ENCODE data around the gene PLD4.
"Not testable (repeated sequence)": the region's sequence is repeated elsewhere in the genome, so short reads cannot be mapped to it uniquely, and the experiment has no call there.

Gene PLD4

DNA sequence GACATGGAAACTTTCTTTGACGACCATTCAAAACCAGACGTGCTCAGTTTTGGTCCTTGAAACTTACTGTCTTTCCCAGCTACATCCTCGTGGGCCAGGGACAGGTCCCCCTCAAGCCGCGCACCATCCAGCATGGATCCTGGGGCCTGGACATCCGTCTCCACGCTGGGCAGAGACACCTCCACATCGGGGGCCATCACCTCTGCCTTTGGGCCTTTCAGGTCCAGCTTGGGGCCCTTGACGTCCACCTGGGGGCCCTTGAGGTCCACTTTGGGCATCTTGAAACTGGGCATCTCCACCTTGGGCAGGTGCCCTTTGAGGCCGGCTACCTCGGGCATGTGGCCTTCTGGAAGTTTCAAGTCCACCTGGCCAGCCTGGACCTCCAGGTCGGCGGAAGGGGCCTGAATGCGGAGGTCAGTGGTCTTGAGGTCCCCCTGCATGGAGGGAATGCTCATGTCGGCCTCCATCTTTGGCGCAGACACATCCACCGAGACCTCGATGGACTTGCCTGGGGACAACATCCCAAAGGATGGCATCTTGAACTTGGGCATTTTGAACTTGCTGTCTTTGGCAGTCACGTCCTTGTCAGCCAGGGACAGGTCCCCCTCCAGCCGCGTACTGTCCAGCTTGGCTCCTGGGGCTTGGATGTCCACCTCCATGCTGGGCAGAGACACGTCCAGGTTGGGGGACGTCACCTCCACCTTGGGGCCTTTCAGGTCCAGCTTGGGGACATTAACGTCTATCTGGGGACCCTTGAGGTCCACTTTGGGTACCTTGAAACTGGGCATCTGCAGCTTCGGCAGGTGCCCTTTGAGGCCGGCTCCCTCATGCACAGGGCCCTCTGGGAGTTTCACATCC is 17.1 kb downstream of the PLD4 start:
- peaks cover 36% of the 10 kb centered on the region for H3K27me3 ChIP-seq (ENCODE audit: insufficient read depth, low read length)
- no peaks in the 10 kb centered on the region for H3K36me3 ChIP-seq (ENCODE audit: insufficient read depth, low read depth, low read length)

DNA sequence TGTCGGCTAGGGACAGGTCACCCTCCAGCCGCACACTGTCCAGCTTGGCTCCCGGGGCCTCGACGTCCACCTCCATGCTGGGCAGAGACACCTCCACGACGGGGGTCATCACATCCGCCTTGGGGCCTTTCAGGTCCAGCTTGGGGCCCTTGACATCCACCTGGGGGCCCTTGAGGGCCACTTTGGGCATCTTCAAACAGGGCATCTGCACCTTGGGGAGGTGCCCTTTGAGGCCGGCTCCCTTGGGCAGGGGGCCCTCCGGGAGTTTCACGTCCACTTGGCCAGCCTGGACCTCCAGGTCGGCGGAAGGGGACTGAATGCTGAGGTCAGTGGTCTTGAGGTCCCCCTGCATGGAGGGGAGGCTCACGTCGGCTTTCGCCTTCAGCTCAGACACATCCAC is 17.9 kb downstream of the PLD4 start:
- H3K36me3 ChIP-seq (ENCODE audit: insufficient read depth, low read depth, low read length) = no peaks in the 10 kb centered on the region
- H3K4me1 ChIP-seq (ENCODE audit: insufficient read depth, low read length) = no peaks in the 10 kb centered on the region
- H3K27ac ChIP-seq (ENCODE audit: low read length) = no peak overlapping the region
- H3K27me3 ChIP-seq (ENCODE audit: insufficient read depth, low read length) = peaks cover 28% of the 10 kb centered on the region
- no peak overlapping the region for H3K4me3 ChIP-seq (ENCODE audit: low read length)
- H3K9me3 ChIP-seq (ENCODE audit: insufficient read depth, low read depth, low read length) = no peaks in the 10 kb centered on the region
- no peak overlapping the region for H3K9ac ChIP-seq (ENCODE audit: low read depth, low read length)

More for the DNA sequence above, 17.1 kb downstream of the PLD4 start:
- H3K9me3 ChIP-seq (ENCODE audit: insufficient read depth, low read depth, low read length) = no peaks in the 10 kb centered on the region
- no peak overlapping the region for H3K9ac ChIP-seq (ENCODE audit: low read depth, low read length)
- no peaks in the 10 kb centered on the region for H3K4me1 ChIP-seq (ENCODE audit: insufficient read depth, low read length)
- no peak overlapping the region for H3K4me3 ChIP-seq (ENCODE audit: low read length)
- no peak overlapping the region for H3K27ac ChIP-seq (ENCODE audit: low read length)

DNA sequence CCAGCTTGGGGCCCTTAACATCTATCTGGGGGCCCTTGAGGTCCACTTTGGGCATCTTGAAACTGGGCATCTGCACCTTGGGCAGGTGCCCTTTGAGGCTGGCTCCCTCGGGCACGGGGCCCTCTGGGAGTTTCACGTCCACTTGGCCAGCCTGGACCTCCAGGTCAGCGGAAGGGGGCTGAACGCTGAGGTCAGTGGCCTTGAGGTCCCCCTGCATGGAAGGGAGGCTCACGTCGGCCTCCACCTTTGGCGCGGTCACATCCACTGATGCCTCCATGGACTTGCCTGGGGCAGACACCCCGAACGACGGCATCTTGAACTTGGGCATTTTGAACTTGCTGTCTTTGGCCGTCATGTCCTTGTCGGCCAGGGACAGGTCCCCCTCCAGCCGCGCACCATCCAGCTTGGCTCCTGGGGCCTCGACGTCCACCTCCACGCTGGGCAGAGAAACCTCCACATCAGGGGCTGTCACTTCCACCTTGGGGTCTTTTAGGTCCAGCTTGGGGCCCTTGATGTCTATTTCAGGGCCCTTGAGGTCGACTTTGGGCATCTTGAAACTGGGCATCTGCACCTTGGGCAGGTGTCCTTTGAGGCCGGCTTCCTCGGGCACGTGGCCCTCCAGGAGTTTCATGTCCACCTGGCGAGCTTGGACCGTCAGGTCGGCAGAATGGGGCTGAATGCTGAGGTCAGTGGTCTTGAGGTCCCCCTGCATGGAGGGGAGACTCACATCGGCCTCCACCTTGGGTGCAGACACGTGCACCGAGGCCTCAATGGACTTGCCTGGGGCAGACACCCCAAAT is 18.7 kb downstream of the PLD4 start:
- not testable (repeated sequence) for H3K9me3 ChIP-seq (ENCODE audit: insufficient read depth, low read depth, low read length); H3K4me1 ChIP-seq (ENCODE audit: insufficient read depth, low read length); H3K36me3 ChIP-seq (ENCODE audit: insufficient read depth, low read depth, low read length); H3K27ac ChIP-seq (ENCODE audit: low read length); H3K9ac ChIP-seq (ENCODE audit: low read depth, low read length); H3K4me3 ChIP-seq (ENCODE audit: low read length)
- H3K27me3 ChIP-seq (ENCODE audit: insufficient read depth, low read length) = peaks cover 19% of the 10 kb centered on the region

DNA sequence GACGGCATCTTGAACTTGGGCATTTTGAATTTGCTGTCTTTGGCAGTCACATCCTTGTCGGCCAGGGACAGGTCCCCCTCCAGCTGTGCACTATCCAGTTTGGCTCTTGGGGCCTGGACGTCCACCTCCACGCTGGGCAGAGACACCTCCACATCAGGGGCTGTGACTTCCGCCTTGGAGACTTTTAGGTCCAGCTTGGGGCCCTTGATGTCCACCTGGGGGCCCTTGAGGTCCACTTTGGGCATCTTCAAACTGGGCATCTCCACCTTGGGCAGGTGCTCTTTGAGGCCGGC is 19.3 kb downstream of the PLD4 start:
- not testable (repeated sequence) for H3K9me3 ChIP-seq (ENCODE audit: insufficient read depth, low read depth, low read length); H3K4me1 ChIP-seq (ENCODE audit: insufficient read depth, low read length); H3K9ac ChIP-seq (ENCODE audit: low read depth, low read length); H3K27ac ChIP-seq (ENCODE audit: low read length); H3K36me3 ChIP-seq (ENCODE audit: insufficient read depth, low read depth, low read length); H3K4me3 ChIP-seq (ENCODE audit: low read length)
- peaks cover 14% of the 10 kb centered on the region for H3K27me3 ChIP-seq (ENCODE audit: insufficient read depth, low read length)

DNA sequence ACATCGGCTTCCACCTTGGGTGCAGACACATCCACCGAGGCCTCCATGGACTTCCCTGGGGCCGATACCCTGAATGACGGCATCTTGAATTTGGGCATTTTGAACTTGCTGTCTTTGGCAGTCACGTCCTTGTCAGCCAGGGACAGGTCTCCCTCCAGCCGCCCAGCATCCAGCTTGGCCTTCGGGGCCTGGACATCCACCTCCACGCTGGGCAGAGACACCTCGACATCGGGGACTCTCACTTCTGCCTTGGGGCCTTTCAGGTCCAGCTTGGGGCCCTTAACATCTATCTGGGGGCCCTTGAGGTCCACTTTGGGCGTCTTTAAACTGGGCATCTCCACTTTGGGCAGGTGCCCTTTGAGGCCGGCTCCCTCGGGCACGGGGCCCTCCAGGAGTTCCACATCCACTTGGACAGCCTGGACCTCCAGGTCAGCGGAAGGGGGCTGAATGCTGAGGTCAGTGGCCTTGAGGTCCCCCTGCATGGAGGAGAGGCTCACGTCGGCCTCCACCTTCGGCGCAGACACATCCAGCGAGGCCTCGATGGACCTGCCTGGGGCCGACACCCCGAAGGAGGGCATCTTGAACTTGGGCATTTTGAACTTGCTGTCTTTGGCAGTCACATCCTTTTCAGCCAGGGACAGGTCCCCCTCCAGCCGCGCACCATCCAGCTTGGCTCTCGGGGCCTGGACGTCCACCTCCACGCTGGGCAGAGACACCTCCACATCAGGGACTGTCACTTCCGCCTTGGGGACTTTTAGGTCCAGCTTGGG is 19.9 kb downstream of the PLD4 start:
- not testable (repeated sequence) for H3K4me3 ChIP-seq (ENCODE audit: low read length); H3K9me3 ChIP-seq (ENCODE audit: insufficient read depth, low read depth, low read length); H3K27ac ChIP-seq (ENCODE audit: low read length); H3K4me1 ChIP-seq (ENCODE audit: insufficient read depth, low read length); H3K9ac ChIP-seq (ENCODE audit: low read depth, low read length); H3K27me3 ChIP-seq (ENCODE audit: insufficient read depth, low read length); H3K36me3 ChIP-seq (ENCODE audit: insufficient read depth, low read depth, low read length)

DNA sequence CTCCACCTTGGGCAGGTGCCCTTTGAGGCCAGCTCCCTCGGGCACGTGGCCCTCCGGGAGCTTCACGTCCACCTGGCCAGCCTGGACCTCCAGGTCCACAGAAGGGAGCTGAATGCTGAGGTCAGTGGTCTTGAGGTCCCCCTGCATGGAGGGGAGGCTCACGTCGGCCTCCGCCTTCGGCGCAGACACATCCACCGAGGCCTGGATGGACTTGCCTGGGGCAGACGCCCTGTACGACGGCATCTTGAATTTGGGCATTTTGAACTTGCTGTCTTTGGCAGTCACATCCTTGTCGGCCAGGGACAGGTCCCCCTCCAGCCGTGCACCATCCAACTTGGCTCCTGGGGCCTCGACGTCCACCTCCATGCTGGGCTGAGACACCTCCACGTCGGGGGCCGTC is 20.6 kb downstream of the PLD4 start:
- not testable (repeated sequence) for H3K4me3 ChIP-seq (ENCODE audit: low read length); H3K36me3 ChIP-seq (ENCODE audit: insufficient read depth, low read depth, low read length); H3K9me3 ChIP-seq (ENCODE audit: insufficient read depth, low read depth, low read length); H3K27ac ChIP-seq (ENCODE audit: low read length); H3K9ac ChIP-seq (ENCODE audit: low read depth, low read length); H3K27me3 ChIP-seq (ENCODE audit: insufficient read depth, low read length); H3K4me1 ChIP-seq (ENCODE audit: insufficient read depth, low read length)

DNA sequence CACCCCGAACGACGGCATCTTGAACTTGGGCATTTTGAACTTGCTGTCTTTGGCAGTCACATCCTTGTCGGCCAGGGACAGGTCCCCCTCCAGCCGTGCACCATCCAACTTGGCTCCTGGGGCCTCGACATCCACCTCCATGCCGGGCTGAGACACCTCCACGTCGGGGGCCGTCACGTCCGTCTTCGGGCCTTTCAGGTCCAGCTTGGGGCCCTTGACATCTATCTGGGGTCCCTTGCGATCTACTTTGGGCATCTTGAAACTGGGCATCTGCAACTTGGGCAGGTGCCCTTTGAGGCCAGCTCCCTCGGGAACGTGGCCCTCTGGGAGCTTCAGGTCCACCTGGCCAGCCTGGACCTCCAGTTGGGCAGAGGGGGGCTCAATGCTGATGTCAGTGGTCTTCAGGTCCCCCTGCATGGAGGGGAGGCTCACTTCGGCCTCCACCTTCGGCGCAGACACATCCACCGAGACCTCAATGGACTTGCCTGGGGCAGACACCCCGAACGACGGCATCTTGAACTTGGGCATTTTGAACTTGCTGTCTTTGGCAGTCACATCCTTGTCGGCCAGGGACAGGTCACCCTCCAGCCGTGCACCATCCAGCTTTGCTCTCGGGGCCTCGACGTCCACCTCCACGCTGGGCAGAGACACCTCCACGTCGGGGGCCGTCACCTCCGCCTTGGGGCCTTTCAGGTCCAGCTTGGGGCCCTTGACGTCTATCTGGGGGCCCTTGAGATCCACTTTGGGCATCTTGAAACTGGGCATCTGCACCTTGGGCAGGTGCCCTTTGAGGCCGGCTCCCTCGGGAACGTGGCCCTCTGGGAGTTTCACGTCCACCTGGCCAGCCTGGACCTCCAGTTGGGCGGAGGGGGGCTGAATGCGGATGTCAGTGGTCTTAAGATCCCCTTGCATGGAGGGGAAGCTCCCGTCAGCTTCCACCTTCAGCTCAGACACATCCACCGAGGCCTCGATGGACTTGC is 21.6 kb downstream of the PLD4 start:
- H3K27me3 ChIP-seq (ENCODE audit: insufficient read depth, low read length); H3K36me3 ChIP-seq (ENCODE audit: insufficient read depth, low read depth, low read length); H3K4me3 ChIP-seq (ENCODE audit: low read length); H3K9me3 ChIP-seq (ENCODE audit: insufficient read depth, low read depth, low read length); H3K27ac ChIP-seq (ENCODE audit: low read length); H3K4me1 ChIP-seq (ENCODE audit: insufficient read depth, low read length); H3K9ac ChIP-seq (ENCODE audit: low read depth, low read length): not testable (repeated sequence)

DNA sequence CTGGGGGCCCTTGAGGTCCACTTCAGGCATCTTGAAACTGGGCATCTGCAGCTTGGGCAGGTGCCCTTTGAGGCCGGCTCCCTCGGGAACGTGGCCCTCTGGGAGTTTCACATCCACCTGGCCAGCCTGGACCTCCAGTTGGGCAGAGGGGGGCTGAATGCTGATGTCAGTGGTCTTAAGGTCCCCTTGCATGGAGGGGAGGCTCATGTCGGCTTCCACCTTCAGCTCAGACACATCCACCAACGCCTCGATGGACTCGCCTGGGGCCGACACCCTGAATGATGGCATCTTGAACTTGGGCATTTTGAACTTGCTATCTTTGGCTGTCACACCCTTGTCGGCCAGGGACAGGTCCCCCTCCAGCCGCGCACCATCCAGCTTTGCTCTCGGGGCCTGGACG is 22.5 kb downstream of the PLD4 start:
- H3K27me3 ChIP-seq (ENCODE audit: insufficient read depth, low read length); H3K27ac ChIP-seq (ENCODE audit: low read length); H3K36me3 ChIP-seq (ENCODE audit: insufficient read depth, low read depth, low read length); H3K9me3 ChIP-seq (ENCODE audit: insufficient read depth, low read depth, low read length); H3K4me1 ChIP-seq (ENCODE audit: insufficient read depth, low read length); H3K9ac ChIP-seq (ENCODE audit: low read depth, low read length); H3K4me3 ChIP-seq (ENCODE audit: low read length): not testable (repeated sequence)

DNA sequence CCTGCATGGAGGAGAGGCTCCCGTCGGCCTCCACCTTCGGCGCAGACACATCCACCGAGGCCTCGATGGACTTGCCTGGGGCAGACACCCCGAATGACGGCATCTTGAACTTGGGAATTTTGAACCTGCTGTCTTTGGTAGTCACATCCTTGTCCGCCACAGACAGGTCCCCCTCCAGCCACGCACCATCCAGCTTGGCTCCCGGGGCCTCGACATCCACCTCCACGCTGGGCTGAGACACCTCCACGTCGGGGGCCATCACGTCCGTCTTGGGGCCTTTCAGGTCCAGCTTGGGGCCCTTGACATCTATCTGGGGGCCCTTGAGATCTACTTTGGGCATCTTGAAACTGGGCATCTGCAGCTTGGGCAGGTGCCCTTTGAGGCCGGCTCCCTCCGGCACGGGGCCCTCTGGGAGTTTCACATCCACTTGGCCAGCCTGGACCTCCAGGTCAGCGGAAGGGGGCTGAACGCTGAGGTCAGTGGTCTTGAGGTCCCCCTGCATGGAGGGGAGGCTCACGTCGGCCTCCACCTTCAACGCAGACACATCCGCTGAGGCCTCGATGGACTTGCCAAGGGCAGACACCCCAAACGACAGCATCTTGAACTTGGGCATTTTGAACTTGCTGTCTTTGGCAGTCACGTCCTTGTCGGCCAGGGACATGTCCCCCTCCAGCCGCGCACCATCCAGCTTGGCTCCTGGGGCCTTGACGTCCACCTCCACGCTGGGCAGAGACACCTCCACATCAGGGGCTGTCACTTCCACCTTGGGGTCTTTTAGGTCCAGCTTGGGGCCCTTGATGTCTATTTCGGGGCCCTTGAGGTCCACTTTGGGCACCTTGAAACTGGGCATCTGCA is 23.4 kb downstream of the PLD4 start:
- H3K4me1 ChIP-seq (ENCODE audit: insufficient read depth, low read length); H3K9ac ChIP-seq (ENCODE audit: low read depth, low read length); H3K36me3 ChIP-seq (ENCODE audit: insufficient read depth, low read depth, low read length); H3K4me3 ChIP-seq (ENCODE audit: low read length); H3K9me3 ChIP-seq (ENCODE audit: insufficient read depth, low read depth, low read length); H3K27me3 ChIP-seq (ENCODE audit: insufficient read depth, low read length); H3K27ac ChIP-seq (ENCODE audit: low read length): not testable (repeated sequence)

DNA sequence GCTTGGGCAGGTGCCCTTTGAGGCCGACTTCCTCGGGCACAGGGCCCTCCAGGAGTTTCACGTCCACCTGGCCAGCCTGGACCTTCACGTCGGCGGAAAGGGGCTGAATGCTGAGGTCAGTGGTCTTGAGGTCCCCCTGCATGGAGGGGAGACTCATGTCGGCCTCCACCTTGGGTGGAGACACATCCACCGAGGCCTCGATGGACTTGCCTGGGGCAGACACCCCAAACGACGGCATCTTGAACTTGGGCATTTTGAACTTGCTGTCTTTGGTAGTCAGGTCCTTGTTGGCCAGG is 24.0 kb downstream of the PLD4 start:
- Histone ChIP-seq H3K27ac (ENCODE audit: low read length) (no peak overlapping the region), H3K9me3 (ENCODE audit: insufficient read depth, low read depth, low read length) (peaks cover 6% of the 10 kb centered on the region; the same call in 1 of the 2 replicates), H3K36me3 (ENCODE audit: insufficient read depth, low read depth, low read length) (no peaks in the 10 kb centered on the region), H3K9ac (ENCODE audit: low read depth, low read length) (no peak overlapping the region), H3K4me3 (ENCODE audit: low read length) (no peak overlapping the region), H3K27me3 (ENCODE audit: insufficient read depth, low read length) (no peaks in the 10 kb centered on the region), H3K4me1 (ENCODE audit: insufficient read depth, low read length) (no peaks in the 10 kb centered on the region)

Data from iPS-20b (cell line).